GM18520 (cell line): ENCODE results near the gene EFHD2.
"Not testable (repeated sequence)": the region's sequence is repeated elsewhere in the genome, so short reads cannot be mapped to it uniquely, and the experiment has no call there.

Experiments
- ATAC-seq: cut with Tn5 transposase; IDR thresholded peaks from one replicate; pipeline ENCODE4 v1.9.1; 2021; ENCODE audit not compliant: unreplicated experiment

The EFHD2 gene

GRCh38 chr1:15412175-15412800 lies 2.6 kb downstream of the EFHD2 start:
- no peak for ATAC-seq

DNA sequence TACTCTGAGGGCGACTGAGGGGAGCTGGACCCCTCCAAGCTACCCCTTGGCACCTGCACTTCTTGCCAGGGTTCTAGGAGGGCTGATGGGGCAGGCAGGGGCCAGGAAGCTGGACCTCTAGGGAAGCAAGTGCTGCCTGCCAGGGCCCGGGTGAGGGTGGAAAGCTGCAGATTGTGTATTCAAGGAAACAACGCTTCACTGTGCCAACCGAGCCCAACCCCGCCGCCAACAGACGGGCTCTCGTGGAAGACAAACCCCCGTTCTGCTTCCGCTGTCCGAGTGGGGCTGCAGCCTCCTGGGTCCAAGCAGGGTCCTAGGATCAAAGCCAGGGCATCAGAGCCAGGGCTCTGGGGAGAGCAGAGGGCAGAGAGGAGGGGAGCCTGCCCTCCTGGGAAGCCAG lies 3.2 kb downstream of the EFHD2 start:
- ATAC-seq = no peak

DNA sequence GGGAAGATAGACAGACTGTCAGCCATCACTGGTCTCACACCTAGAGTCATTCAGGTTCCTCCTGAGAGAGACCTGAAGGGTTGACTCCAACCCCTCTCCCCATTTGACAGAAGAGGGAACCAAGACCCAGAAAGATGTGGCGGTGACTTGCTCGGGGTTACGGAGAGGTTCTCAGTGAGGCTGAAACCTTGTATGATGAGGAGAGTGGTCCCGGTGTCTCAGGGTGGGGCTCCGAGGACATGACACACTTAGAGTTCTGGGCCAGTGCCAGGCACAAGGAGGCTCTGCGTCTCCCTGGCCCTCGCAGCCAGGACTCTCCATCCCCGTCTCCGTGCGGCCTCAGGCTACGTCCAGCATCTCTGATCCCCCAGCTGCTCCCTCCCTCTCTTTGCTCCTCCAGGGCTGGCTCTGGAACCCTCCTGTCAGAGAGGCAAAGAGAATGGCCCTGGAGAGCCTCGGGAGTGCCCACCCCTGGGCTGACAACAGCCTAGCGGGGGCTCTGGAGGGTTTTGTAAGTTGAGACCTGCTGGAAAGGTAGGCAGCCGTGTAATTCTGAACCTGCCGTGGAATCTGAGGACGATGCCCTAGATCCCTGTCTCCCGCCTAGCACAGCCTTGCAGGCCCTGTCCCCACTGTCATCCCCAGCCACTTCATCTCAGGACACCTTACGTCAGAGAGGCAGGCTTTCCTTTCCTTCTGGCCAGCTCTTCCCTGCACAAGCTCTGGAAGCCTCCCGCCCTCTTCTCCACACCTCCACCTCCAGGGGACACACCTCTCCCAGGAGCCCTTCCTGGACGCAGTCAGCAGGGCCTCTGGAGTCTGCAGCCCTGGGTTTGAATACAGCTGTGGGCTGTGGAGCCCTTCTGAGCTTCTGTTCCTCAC lies 4.1 kb downstream of the EFHD2 start:
- ATAC-seq = no peak

- ATAC-seq = no peak
Measured at GRCh38 chr1:15414445-15414983, 4.8 kb downstream of the EFHD2 start.

- no peak for ATAC-seq
Measured at GRCh38 chr1:15417059-15417934, 7.6 kb downstream of the EFHD2 start.

- no peak for ATAC-seq
Measured at GRCh38 chr1:15418806-15419515, 9.3 kb downstream of the EFHD2 start.

- ATAC-seq = no peak
Measured at GRCh38 chr1:15420853-15421465, 11.3 kb downstream of the EFHD2 start.

- no peak for ATAC-seq
Measured at GRCh38 chr1:15422871-15423270, 13.2 kb downstream of the EFHD2 start.

GRCh38 chr1:15423355-15424077 lies 13.8 kb downstream of the EFHD2 start:
- ATAC-seq = no peak

DNA sequence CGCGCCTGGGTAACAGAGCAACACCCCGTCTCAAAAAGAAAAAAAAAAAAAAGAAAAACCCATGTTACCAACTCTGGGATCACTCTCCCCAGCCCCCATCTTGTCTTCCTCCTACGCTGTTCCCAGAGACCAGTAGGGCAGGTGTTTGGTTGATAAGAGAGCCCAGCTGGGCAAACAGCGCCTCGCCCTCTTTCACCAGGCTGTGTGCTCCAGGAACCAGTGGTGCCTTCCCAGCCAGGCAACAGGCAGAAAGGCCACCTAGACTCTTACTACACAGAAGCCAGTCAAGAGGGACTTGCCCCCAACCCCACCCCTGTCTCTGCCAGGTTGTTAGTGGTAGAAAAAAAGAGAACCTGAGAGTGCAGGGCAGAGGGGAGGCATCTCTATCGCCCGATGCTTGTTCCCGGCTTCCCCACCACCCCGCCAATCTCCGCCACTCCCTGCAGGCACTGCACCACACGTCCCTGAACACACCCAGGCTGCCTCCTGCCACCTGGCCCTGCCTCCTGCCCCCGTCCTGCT lies 14.5 kb downstream of the EFHD2 start:
- no peak for ATAC-seq

GRCh38 chr1:15424981-15425380 lies 15.3 kb downstream of the EFHD2 start:
- no peak for ATAC-seq

GRCh38 chr1:15425521-15425920 lies 15.8 kb downstream of the EFHD2 start:
- ATAC-seq = no peak

DNA sequence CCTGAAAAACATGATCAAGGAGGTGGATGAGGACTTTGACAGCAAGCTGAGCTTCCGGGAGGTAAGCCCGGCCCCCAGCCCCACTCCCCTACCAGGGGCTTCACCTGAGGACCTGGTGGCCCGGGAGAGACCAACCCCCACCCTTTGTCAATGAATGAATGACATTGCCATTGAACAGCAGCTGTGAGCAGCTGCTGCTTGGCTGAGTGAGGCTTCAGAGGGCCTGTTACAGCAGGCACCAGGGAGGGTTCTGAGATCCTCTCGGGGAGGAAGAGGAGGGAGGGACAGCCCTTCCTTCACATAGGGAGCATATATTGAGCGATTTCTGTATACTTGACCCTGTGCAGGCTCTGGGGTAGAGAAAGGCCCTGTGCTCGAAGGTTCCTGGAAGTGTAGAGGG lies 16.3 kb downstream of the EFHD2 start:
- ATAC-seq = no peak

GRCh38 chr1:15426492-15427279 lies 17.0 kb downstream of the EFHD2 start:
- no peak for ATAC-seq

GRCh38 chr1:15427280-15427666 lies 17.6 kb downstream of the EFHD2 start:
- ATAC-seq = no peak

- not testable (repeated sequence) for ATAC-seq
Measured at GRCh38 chr1:15428252-15428651, 18.6 kb downstream of the EFHD2 start.

GRCh38 chr1:15428815-15429435 lies 19.2 kb downstream of the EFHD2 start:
- no peak for ATAC-seq

- ATAC-seq = no peak
Measured at GRCh38 chr1:15429701-15430149, 20.0 kb downstream of the EFHD2 start.
